GM19328 (cell line): ENCODE data around the gene HDHD5.

Experiments
- ATAC-seq: cut with Tn5 transposase; IDR thresholded peaks from one replicate; pipeline ENCODE4 v1.9.1; 2021; ENCODE audit warnings: mild to moderate bottlenecking, moderate library complexity; ENCODE audit not compliant: unreplicated experiment

The HDHD5 gene

DNA sequence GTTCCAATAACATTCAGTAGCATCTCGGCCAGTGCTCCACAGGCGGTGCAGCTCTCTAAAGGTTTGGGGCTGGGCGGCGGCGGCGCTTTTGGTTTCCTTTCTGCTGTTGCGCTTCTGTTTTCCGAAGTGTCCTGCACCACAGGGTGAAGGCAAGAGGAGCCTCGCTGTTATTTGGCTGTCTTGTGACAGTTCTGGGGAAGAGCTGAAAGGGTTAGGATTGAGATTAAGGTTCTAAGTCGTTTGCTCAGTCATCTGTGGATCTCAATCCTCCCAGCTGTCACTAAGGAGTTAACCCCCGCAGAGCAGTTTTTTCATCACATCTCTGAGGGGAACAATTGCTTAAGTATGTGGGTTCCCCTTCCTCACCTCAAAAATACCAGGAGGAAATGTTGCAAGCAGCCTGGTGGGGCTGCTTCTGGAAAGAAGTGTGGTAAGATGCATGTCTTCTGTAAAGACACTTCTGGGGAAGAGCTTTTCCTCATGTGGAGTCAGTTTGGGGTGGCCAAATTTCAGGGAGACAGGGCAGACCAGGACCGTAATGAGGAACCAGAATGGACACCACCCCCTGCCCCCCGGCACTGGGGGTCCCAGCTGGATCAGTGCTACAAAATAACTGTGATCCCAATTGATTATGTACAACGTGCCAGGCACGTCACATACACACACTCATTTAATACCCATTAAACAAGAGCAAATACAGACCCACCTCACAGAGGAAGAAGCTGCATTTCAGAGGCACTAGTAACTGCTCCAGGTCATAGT is 52.1 kb downstream of the HDHD5 start:
- no peak for ATAC-seq

DNA sequence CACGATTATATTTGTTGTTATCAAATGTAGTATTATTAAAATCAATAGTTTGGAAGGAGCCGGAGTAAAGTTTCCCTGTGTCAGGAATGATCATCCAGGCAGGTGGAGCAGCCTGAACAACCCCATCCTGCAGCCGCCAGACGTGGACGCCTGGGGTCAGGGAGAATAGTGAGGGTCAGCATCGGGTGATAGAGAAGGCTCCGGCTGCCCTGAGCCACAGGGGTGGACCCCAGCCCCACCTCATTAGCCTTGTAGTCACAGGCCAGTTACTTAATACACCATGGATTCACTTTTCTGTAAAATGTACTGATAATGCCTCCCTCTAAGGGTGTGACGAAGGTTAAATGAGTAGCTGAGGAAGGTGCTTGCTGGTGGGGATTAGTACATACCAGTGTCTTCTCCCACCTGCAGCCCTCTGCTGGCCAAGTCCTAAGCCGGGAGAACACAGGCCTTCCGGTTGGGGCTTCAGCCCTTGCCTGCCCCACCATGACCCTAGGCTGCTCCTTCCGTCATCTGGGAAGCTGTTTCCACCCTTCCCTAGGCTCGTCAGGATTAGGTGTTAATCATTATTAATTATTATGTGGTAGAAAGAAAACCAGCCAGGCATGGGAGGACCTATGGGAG is 52.8 kb downstream of the HDHD5 start:
- no peak for ATAC-seq

DNA sequence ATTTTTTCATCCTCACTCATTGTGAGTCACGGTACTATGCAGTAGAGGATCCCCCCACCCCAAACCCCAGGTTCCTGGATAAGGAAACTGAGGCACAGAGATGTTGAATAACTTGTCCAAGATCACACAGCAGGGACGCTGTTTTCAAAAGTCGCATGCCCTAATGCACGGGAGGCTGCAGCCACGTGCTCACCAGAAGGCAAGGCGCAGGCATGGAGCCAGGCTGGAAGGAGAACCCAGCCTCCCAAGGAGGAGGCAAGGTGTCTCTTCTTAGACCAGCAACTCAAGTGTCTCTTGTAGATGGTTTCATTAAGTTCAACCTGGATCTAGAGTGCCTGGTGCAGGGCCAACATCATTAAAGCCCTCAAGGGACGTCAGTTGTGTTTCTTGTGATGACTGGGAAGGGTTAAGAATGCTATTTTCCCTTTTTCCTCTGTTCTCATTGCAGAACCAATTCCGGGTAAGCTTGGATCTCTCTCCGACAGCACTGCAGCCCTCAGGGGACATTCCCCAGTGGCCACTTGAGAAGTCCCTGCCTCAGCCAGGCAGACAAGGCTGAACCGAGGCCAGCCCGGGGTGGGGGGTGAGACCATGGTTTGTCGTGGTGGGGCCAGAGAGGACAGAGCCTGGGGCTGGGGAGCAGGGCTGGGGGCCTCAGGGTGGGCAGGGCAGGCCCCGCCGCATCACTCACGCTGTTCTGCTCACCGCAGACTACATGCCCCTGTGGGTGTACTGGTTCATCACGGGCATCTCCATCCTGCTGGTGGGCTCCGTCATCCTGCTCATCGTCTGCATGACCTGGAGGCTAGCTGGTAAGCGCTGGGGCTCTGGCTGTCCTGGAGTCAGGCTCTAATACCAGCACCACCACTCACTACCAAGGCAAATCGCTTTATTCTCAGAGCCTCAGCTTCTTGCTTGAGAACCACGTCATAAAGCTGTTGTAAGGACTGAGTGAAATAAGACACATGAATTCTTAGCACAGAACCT is 53.6 kb downstream of the HDHD5 start:
- no peak for ATAC-seq

DNA sequence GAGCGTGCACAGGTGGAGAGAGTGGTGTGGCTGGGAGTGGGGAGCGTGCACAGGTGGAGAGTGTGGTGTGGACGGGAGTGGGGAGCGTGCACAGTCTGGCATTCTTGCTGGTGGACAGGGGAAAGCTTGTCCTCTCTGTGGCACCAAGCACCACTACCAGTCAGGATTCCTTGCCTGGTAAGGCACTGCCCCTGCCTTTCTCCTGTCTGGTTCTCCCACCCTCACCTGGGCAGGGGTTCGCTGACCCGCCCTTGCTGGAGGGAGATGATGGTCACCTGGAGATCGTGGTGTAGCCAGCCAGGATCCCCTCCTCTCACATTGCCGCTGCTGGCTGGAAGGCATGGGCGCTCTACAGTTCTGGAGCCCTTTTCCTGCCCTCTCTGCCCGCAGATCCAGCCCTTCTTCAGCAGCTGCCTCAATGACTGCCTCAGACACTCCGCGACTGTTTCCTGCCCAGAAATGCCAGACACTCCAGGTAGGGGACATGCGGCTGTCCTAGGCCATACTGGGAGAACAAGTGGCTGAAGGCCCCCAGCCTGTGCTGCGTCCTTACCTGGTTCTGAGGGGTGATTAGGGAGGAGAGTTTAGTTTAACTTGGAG is 54.6 kb downstream of the HDHD5 start:
- no peak for ATAC-seq

DNA sequence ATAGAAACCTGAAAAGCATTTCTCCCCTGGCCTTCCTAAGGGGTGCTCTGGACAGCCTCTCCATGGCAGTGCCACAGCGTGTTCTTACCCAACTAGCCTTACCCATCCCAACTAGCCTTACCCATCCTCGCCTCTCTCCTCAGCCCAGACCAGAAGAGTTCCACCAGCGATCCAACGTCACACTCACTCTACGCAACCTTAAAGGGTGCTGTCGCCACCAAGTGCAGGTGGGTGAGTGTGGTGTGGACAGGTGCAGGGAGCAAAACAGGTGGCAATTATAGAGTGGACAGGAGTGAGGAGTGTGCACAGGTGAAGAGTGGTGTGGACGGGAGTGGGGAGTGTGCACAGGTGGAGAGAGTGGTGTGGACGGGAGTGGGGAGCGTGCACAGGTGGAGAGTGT is 55.7 kb downstream of the HDHD5 start:
- no peak for ATAC-seq

DNA sequence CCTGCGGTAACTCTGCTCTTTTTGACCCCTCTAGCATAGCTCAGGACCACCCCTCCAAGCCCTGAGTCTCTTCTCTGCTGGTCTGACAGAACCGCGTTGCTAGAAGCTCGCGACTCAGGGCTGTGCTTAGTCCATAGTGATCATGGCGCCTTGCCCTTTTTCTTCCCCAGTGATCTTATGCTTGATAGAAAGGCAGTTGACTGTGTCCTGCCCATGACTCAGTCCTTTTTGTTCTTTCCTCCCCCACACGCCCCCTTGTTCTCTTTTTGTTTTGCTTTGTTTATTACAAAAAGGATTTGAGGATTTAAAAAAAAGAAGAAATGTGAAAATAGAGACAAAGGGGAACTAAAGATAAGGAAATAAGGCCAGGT is 56.8 kb downstream of the HDHD5 start:
- no peak for ATAC-seq

DNA sequence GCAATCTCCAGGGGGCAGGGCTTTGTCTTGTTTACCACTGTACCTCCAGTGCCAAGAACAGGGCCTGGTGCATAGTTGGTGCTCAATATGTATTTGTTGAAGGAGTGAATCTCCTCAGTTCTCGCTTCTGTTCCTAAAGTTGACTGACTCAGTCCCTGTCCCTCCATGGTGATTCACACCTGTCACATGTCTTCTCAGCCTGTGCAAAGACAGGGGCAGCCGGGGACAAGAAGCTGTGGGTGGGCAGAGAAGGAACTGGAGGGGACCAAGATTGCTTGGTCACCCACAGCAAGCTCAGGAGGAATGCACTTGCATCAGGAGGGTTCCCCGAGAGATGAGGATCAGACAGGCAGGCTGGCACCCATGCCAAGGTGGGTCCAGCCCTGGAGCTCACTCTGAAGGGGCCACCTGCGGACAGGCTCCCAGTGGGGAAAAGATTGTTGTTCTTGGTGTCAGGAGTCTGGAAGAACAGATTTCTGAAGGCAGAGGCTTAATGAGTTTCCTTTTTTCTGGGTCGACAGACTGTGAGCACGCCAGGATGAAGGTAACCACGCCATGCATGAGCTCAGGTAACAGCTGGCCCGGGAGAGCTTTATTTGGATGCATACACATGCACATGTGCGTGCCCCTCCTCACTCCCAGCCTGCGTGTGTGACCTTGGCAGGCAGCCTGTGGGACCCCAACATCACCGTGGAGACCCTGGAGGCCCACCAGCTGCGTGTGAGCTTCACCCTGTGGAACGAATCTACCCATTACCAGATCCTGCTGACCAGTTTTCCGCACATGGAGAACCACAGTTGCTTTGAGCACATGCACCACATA is 57.4 kb downstream of the HDHD5 start:
- ATAC-seq: no peak

DNA sequence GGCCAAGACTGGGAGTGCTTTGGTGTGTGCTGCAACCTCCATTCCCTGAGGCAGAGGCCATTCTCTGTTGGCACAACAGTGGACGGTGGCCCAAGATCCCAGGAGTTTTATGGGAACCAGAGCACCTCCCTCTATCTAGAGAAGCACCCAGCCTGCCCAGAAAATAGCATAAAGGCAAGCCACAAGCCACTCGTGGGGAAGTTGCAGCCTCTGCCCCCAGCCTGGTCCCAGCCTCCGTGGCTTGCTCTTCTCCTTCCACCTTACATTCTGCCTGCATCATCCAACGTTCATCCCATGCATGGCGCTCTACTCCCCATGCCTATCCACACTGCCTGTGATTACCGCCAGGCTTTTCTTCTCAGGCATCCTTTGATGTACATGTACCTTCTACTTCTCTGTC is 58.5 kb downstream of the HDHD5 start:
- ATAC-seq: no peak

DNA sequence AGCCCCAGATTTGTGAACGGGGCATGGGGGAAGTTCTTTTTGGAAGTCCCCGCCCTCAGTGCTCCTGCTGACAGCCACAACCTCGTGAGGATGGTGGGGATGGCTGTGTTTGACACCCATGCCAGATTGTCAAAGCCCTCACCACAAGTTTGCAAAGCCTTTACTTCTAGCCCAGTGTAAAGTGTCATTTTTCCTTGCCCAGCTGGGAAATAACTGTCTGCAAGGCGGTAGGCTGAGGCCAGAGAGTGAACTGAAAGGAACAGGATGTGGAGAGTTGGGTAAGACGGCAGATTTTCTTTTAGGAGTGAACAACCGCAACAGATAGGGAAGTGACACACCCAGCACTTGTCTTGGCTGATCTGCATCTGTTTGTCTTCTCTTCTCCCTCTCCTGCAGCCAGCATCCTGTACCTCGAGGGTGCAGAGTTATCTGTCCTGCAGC is 60.7 kb downstream of the HDHD5 start:
- no peak for ATAC-seq

DNA sequence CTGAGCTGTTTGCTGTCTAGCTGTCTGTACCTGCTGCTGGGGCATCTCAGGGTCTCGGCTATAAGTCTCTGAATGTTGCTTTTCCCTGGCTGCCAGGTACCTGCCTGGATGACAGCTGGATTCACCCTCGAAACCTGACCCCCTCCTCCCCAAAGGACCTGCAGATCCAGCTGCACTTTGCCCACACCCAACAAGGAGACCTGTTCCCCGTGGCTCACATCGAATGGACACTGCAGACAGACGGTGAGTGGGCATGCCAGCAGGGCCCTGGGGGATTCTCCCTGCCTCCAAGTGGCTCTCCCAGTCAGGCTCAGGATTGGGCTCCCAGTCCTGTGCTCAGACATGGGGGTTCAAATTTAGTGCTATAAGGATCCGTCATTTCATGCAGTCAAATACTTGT is 61.4 kb downstream of the HDHD5 start:
- ATAC-seq: no peak

DNA sequence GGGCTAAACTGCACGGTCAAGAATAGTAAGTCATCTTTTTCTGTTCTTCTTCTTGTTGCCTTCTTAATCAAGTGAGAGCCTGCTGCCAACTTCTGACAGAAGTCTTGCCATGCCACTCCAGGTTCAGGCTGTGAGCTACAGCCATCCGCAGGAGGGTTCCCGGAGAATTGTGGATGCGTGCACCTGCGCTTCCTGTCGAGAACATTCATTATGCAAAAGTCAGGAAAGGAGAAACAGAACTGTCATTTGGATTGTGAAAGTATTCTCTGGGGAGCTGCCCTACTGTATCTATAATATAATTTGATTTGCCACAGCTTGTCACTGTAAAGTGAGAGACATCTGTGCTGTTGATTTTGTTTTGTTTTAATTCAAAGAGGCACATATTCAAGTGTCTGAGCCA is 62.0 kb downstream of the HDHD5 start:
- no peak for ATAC-seq

DNA sequence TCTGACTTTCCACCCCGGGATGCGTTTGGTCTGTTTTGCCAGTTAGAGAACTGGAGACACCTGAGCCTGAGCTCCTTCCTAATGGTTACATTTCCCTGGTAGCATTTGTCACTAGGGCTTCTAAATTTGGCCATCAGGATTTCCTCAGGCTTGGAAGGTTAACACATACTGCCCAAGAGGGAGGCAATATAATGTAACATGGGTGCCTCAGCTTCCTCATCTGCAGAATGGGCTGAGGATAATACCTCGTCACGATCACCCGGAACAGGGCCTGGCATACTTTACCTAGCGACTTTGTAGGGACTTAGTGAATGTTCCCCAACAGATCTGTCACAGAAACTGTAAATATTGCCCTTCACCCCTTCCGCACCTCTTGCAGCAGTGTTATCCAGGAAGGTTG is 63.0 kb downstream of the HDHD5 start:
- no peak for ATAC-seq

DNA sequence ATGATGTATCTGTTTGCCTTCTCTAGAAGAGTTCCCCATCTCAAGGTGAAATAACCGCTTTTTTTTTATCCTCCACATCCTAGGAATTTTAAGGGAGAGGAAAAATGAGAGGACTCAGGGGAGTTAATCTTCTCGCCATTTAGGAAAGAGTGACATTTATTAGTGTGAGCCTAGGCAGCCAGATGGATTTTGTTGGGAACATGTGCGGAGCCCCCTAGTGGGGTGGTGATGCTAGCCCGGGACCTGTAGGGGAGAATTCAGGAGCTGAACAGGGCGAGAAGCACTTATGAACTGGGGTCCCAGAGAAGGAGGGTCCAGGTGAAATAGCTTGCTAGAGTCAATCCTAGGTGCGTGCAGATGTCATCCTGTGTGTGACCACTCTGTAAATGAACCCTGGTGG is 63.5 kb downstream of the HDHD5 start:
- no peak for ATAC-seq

DNA sequence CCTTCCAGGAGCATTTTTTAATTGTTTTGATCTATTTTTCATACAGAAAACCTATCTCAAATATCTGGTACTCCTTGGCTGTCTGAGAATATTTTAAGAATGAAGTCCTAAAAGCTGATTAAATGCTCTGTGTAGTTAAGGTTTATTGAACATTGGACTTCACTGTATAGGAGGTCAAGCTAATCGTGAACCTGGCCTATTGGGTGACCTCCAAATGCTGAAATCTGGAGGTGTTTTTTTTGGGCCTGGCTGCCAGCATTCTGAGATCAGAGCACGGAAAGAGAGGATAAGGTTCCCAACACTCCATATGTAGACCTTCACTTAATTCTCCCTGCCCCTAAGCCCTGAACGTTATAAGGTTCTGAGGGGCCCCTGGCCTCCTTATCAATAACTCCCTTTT is 66.0 kb downstream of the HDHD5 start:
- ATAC-seq: no peak

DNA sequence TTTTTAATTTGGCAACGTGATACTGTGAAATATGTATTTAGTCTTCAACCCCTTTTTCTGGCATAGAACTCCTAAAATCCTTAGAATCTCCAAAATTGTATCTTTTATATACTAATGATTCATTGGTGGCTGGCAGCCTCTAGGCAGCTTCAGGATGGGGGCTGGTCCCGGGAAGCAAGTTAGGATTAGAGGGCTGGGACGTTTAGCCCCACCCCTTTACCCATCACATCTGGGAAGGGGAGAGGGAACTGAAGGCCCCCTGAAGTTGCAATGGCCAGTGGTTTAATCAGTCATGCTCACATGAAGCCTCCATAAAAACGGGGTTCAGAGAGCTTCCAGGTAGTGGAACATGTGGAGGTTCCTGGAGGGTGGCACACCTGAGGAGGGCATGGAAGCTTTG is 67.2 kb downstream of the HDHD5 start:
- ATAC-seq: no peak

DNA sequence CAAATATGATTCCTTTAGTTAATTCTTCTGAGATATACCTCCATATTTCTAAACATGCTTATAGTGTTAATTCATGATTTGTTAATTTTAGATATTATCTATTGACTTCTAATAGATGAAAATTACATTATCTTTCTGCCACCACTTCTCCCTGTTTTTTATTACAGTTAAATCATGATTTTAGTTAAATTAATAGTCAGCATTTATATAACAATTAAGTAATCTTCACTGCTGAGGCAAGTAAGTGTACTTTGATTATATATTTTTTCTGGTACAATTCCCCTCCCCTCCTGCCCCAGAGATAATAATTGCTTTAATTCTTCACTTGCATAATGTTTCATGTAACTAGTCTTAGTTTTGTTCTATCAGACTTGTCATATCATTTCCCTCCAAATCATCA is 68.5 kb downstream of the HDHD5 start:
- ATAC-seq: no peak
